HEK293 (cell line): ENCODE data around the gene C3orf49.

ENCODE experiments used
- CTCF ChIA-PET: fragments of 350-600 bp; formaldehyde crosslinking; extraction: SDS; loops from one replicate; lab custom pipeline; 2021; ENCODE audit warnings: antibody characterized with exemption; lab: Yijun Ruan, JAX
- POLR2A ChIA-PET: fragments of 300-600 bp; formaldehyde crosslinking; extraction: SDS; loops from one replicate; lab custom pipeline; 2020; ENCODE audit warnings: antibody characterized with exemption, inconsistent platforms; lab: Yijun Ruan, JAX
- H3K27ac ChIP-seq: fragments of 200-500 bp; sonication (Bioruptor generic); 2 replicates; pipeline ENCODE4 v1.5.1; 2014; ENCODE audit warnings: low read depth, low read length, control low read depth, inconsistent platforms; ENCODE audit errors: extremely low read depth
- H3K36me3 ChIP-seq, 2 experiments: fragments of 200-500 bp in 1 of 2; sonication (Bioruptor generic) in 1 of 2; 1 replicate in 1 of 2; 2 replicates in 1 of 2; pipeline ENCODE4 v1.5.1; 2014 to 2017; ENCODE audit warnings: inconsistent platforms in 2 of 2, low read length in 2 of 2; ENCODE audit not compliant: control insufficient read depth in 2 of 2, insufficient read depth in 1 of 2
- H3K4me1 ChIP-seq: fragments of 200-500 bp; sonication (Bioruptor generic); 2 replicates; pipeline ENCODE4 v1.5.1; 2014; ENCODE audit warnings: mild to moderate bottlenecking, low read length, inconsistent platforms; ENCODE audit not compliant: control insufficient read depth, insufficient read depth
- H3K4me3 ChIP-seq: 2 replicates; pipeline ENCODE4 v1.5.1; 2011; ENCODE audit warnings: low read depth, mild to moderate bottlenecking, control low read depth, low read length, moderate library complexity
- H3K9me3 ChIP-seq: fragments of 200-500 bp; sonication (Bioruptor generic); 2 replicates; pipeline ENCODE4 v1.5.1; 2014; ENCODE audit warnings: low read depth, low read length, inconsistent platforms; ENCODE audit not compliant: control insufficient read depth, insufficient read depth
- HOXA7 ChIP-seq: sonication (generic); formaldehyde crosslinking; IDR thresholded peaks from 2 replicates; pipeline ENCODE4 v1.8.1; 2022; ENCODE audit warnings: missing genetic modification reagents, borderline replicate concordance
- INSM2 ChIP-seq: fragments of 450-650 bp; formaldehyde crosslinking; IDR thresholded peaks from 2 replicates; pipeline ENCODE4 v1.5.1; 2016; ENCODE audit warnings: missing biosample characterization, missing genetic modification characterization
- MEIS1 ChIP-seq: sonication (generic); formaldehyde crosslinking; IDR thresholded peaks from 2 replicates; pipeline ENCODE4 v1.8.1; 2022; ENCODE audit warnings: missing genetic modification reagents, mild to moderate bottlenecking, borderline replicate concordance
- PRDM10 ChIP-seq: fragments of 450-650 bp; formaldehyde crosslinking; IDR thresholded peaks from 2 replicates; pipeline ENCODE4 v1.5.1; 2016; ENCODE audit warnings: missing biosample characterization, missing genetic modification characterization
- YY2 ChIP-seq: fragments of 450-650 bp; formaldehyde crosslinking; IDR thresholded peaks from 2 replicates; pipeline ENCODE4 v1.5.1; 2016; ENCODE audit warnings: missing biosample characterization, missing genetic modification characterization
- ZNF140 ChIP-seq: fragments of 450-650 bp; formaldehyde crosslinking; IDR thresholded peaks from 2 replicates; pipeline ENCODE4 v1.5.1; 2016; ENCODE audit warnings: missing biosample characterization, missing genetic modification characterization
- ZNF274 ChIP-seq, 2 experiments: fragments of 200-500 bp in 1 of 2; fragments of 450-650 bp in 1 of 2; sonication (Bioruptor generic) in 1 of 2; formaldehyde crosslinking in 1 of 2; IDR thresholded peaks; 2 replicates each; pipeline versions ENCODE4 v1.5.1 to v1.6.1; 2014 to 2016; ENCODE audit warnings: borderline replicate concordance in 1 of 2, inconsistent platforms in 1 of 2, low read length in 1 of 2, missing biosample characterization in 1 of 2, missing genetic modification characterization in 1 of 2
- ZNF423 ChIP-seq: fragments of 450-650 bp; formaldehyde crosslinking; IDR thresholded peaks from 2 replicates; pipeline ENCODE4 v1.5.1; 2016; ENCODE audit warnings: missing biosample characterization, missing genetic modification characterization
- ZNF514 ChIP-seq: fragments of 450-650 bp; formaldehyde crosslinking; IDR thresholded peaks from 2 replicates; pipeline ENCODE4 v1.5.1; 2016; ENCODE audit warnings: missing biosample characterization, missing genetic modification characterization
- ZNF529 ChIP-seq: fragments of 450-650 bp; formaldehyde crosslinking; IDR thresholded peaks from 2 replicates; pipeline ENCODE4 v1.5.1; 2017; ENCODE audit warnings: missing genetic modification characterization, missing biosample characterization; ENCODE audit not compliant: insufficient replicate concordance
- ZNF549 ChIP-seq: fragments of 450-650 bp; IDR thresholded peaks from 2 replicates; pipeline ENCODE4 v1.5.1; 2018; ENCODE audit warnings: missing biosample characterization, missing genetic modification characterization, mild to moderate bottlenecking, inconsistent platforms, moderate library complexity
- ZNF555 ChIP-seq: fragments of 450-650 bp; formaldehyde crosslinking; conservative IDR thresholded peaks from 2 replicates; pipeline ENCODE4 v1.5.1; 2017; ENCODE audit warnings: missing biosample characterization, mild to moderate bottlenecking, missing genetic modification characterization, inconsistent platforms
- ZNF600 ChIP-seq: fragments of 450-650 bp; formaldehyde crosslinking; IDR thresholded peaks from 2 replicates; pipeline ENCODE4 v1.5.1; 2016; ENCODE audit warnings: missing biosample characterization, missing genetic modification characterization
- ZNF654 ChIP-seq: fragments of 450-650 bp; formaldehyde crosslinking; IDR thresholded peaks from 2 replicates; pipeline ENCODE4 v1.5.1; 2016; ENCODE audit warnings: low read depth, missing biosample characterization, missing genetic modification characterization
- ZNF704 ChIP-seq: fragments of 450-650 bp; formaldehyde crosslinking; IDR thresholded peaks from 2 replicates; pipeline ENCODE4 v1.5.1; 2016; ENCODE audit warnings: missing biosample characterization, missing genetic modification characterization
- TF ChIP-seq, protein P1 (sequence below): IDR thresholded peaks from 2 replicates; pipeline ENCODE4 v1.6.1; 2011; ENCODE audit warnings: mild to moderate bottlenecking, low read depth, low read length, borderline replicate concordance
- TF ChIP-seq, protein P2 (sequence below): fragments of 450-650 bp; formaldehyde crosslinking; IDR thresholded peaks from 2 replicates; pipeline ENCODE4 v1.5.1; 2016; ENCODE audit warnings: missing biosample characterization, missing genetic modification characterization
- TF ChIP-seq, protein P3 (sequence below): fragments of 450-650 bp; formaldehyde crosslinking; IDR thresholded peaks from 2 replicates; pipeline ENCODE4 v1.5.1; 2016; ENCODE audit warnings: missing biosample characterization, missing genetic modification characterization

C3orf49 gene, protein sequence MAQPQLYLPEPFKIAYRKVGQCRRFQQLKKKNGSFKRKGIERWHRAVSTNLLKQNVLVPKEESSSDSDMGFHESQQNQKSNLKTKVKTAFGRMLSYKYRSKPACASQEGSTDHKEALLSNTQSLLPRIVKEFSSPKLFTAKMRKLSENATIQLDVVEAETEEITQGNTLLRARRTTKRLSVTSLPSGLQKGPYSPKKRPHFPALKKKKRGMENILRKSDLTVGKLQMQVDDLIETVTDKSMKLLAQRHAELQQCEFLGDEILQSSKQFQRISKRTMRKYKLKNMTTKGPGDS

GRCh38 chr3:63819151-63819398 lies at the start of gene C3orf49:
C3orf49 (plus strand) TSS chr3:63819299; CDS start chr3:63819472, 173 bp downstream.
- Histone ChIP-seq H3K4me3 (no peak within 1 kb of the TSS), H3K36me3 (no peaks in the 10 kb centered on the region), H3K4me1 (peaks cover 3% of the 10 kb centered on the region; the same call in 1 of the 2 replicates), H3K9me3 (no peaks in the 10 kb centered on the region)
- CTCF ChIA-PET: interaction anchor here (0.6 to 4.7 kb wide), 14 partner anchors 9 to 665 kb away, joined by 3 to 56 read pairs (median 4); no protein-coding TSS in a partner anchor
- POLR2A ChIA-PET: no interaction called here
- TF ChIP-seq ZNF140 (tag by site-specific recombination): no peak
- TF ChIP-seq INSM2 (tag by site-specific recombination): no peak
- TF ChIP-seq, protein P1, sequence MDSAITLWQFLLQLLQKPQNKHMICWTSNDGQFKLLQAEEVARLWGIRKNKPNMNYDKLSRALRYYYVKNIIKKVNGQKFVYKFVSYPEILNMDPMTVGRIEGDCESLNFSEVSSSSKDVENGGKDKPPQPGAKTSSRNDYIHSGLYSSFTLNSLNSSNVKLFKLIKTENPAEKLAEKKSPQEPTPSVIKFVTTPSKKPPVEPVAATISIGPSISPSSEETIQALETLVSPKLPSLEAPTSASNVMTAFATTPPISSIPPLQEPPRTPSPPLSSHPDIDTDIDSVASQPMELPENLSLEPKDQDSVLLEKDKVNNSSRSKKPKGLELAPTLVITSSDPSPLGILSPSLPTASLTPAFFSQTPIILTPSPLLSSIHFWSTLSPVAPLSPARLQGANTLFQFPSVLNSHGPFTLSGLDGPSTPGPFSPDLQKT: no peak
- no peak for TF ChIP-seq ZNF704
- TF ChIP-seq, protein P2, sequence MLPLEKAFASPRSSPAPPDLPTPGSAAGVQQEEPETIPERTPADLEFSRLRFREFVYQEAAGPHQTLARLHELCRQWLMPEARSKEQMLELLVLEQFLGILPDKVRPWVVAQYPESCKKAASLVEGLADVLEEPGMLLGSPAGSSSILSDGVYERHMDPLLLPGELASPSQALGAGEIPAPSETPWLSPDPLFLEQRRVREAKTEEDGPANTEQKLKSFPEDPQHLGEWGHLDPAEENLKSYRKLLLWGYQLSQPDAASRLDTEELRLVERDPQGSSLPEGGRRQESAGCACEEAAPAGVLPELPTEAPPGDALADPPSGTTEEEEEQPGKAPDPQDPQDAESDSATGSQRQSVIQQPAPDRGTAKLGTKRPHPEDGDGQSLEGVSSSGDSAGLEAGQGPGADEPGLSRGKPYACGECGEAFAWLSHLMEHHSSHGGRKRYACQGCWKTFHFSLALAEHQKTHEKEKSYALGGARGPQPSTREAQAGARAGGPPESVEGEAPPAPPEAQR (tag by site-specific recombination): no peak
- TF ChIP-seq, protein P3, sequence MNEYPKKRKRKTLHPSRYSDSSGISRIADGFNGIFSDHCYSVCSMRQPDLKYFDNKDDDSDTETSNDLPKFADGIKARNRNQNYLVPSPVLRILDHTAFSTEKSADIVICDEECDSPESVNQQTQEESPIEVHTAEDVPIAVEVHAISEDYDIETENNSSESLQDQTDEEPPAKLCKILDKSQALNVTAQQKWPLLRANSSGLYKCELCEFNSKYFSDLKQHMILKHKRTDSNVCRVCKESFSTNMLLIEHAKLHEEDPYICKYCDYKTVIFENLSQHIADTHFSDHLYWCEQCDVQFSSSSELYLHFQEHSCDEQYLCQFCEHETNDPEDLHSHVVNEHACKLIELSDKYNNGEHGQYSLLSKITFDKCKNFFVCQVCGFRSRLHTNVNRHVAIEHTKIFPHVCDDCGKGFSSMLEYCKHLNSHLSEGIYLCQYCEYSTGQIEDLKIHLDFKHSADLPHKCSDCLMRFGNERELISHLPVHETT (tag by site-specific recombination): no peak
- TF ChIP-seq ZNF654 (tag by site-specific recombination): no peak
- no peak for TF ChIP-seq ZNF529 (tag by site-specific recombination)
- no peak for TF ChIP-seq ZNF555 (tag by site-specific recombination)
- TF ChIP-seq HOXA7 (CRISPR knock-in tag): no peak
- TF ChIP-seq PRDM10 (tag by site-specific recombination): no peak
- TF ChIP-seq, all 188 proteins: peak for 0
- H3K27ac ChIP-seq: no peak within 1 kb of the TSS

GRCh38 chr3:63774781-63775180 lies 44.3 kb upstream of the C3orf49 start:
- CTCF ChIA-PET: no interaction called here
- Histone ChIP-seq H3K9me3 (no peaks in the 10 kb centered on the region), H3K4me3 (no peak overlapping the region), H3K4me1 (no peaks in the 10 kb centered on the region)
- TF ChIP-seq MEIS1 (CRISPR knock-in tag): no peak
- no peak for TF ChIP-seq ZNF423 (tag by site-specific recombination)
- no peak for TF ChIP-seq ZNF274 (IDR thresholded peaks at IDR 0.05; ENCODE audit: low read length)
- no peak for TF ChIP-seq ZNF274 (tag by site-specific recombination; IDR thresholded peaks at IDR 0.05; ENCODE audit: borderline replicate concordance)
- no peak for TF ChIP-seq ZNF600 (tag by site-specific recombination)
- TF ChIP-seq ZNF549 (tag by site-specific recombination): no peak
- TF ChIP-seq ZNF514 (tag by site-specific recombination): no peak
- TF ChIP-seq YY2: no peak
- TF ChIP-seq, all 188 proteins: peak for 0
- Histone ChIP-seq H3K27ac (no peak overlapping the region), H3K36me3 (no peaks in the 10 kb centered on the region)
- POLR2A ChIA-PET: no interaction called here
